Activated naive CD4-positive, alpha-beta T cell treated with Interleukin-2 at 50 U/mL for 16 hours (primary cell): ENCODE data around the gene CMTR1.
A peak's percentile ranks its signal among the peaks of the same experiment; 100 is the strongest.

Experiments used
- DNase-seq: peaks from one replicate; pipeline ENCODE4 v3.0.0-alpha.2; 2020

CMTR1 gene

GRCh38 chr6:37479266-37479854, 46.3 kb downstream of the CMTR1 start:
- no peak for DNase-seq

GRCh38 chr6:37480118-37480736, 47.2 kb downstream of the CMTR1 start:
- no peak for DNase-seq

GRCh38 chr6:37480951-37481534, 48.0 kb downstream of the CMTR1 start:
- DNase-seq, result no peak

- DNase-seq, result no peak
Measured at GRCh38 chr6:37481711-37482605, 48.9 kb downstream of the CMTR1 start.

GRCh38 chr6:37482606-37483251, 49.7 kb downstream of the CMTR1 start:
- no peak for DNase-seq

- no peak for DNase-seq
Measured at GRCh38 chr6:37483252-37483901, 50.4 kb downstream of the CMTR1 start.

- peak; percentile 77 for DNase-seq
Measured at GRCh38 chr6:37483917-37484785, 51.1 kb downstream of the CMTR1 start.

GRCh38 chr6:37484786-37485170, 51.8 kb downstream of the CMTR1 start:
- no peak for DNase-seq

- DNase-seq, result no peak
Measured at GRCh38 chr6:37485291-37485702, 52.3 kb downstream of the CMTR1 start.

GRCh38 chr6:37486121-37486839, 53.3 kb downstream of the CMTR1 start:
- no peak for DNase-seq

GRCh38 chr6:37487591-37488380, 54.8 kb downstream of the CMTR1 start:
- no peak for DNase-seq

- peak; percentile 32 for DNase-seq
Measured at GRCh38 chr6:37488476-37488875, 55.5 kb downstream of the CMTR1 start.

- no peak for DNase-seq
Measured at GRCh38 chr6:37489697-37490336, 56.8 kb downstream of the CMTR1 start.

GRCh38 chr6:37490536-37491170, 57.6 kb downstream of the CMTR1 start:
- no peak for DNase-seq

- no peak for DNase-seq
Measured at GRCh38 chr6:37491171-37491829, 58.3 kb downstream of the CMTR1 start.

GRCh38 chr6:37491830-37492208, 58.8 kb downstream of the CMTR1 start:
- DNase-seq, result no peak

- DNase-seq, result no peak
Measured at GRCh38 chr6:37492236-37492972, 59.4 kb downstream of the CMTR1 start.
